ENCODE data around the gene CREBZF. TPM values are rescaled to one million over a fixed set of nuclear protein-coding genes. Genes with fewer than 3 reads are reported as not detected.

The CREBZF gene
- total RNA-seq, 1 donor from 2014 or later = 77.2 TPM

DNA sequence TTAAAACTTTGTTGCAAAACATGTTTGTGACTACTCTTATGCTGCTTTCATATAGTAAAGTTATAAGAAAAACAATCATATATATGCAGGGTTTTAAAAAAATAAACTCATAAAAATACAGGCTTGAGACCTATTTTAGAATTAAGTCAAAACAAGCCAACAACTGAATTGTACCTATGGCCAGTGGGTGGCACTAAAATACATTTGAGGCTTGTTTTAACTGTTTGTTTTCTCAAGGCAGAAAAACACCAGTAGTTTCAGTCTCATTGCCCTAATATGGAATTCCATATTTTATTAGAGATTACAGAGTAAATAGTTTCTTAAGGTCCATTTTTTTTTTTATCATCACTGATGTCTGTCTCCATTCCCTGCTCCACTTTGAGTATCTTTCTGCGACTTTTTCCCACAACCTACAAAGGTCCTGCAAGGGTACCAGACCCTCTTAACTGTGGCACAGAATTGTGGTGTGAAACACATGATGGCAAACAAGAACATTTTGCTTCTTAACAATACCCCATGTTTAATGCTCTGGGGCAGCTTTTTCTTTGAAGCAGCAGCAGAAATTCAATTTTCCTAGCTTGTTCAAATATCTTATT lies 29.6 kb upstream of the CREBZF start:
- Mint-ChIP-seq H3K36me3 (no peaks in the 10 kb centered on the region), H3K9me3 (no peaks in the 10 kb centered on the region), H3K4me3 (no peak overlapping the region), H3K27me3 (ENCODE audit: low read depth) (no peaks in the 10 kb centered on the region), H3K27ac (peak overlapping the region; percentile 68), H3K4me1 (peaks cover 9% of the 10 kb centered on the region)
- TF ChIP-seq CTCF (IDR thresholded peaks at IDR 0.05; ENCODE audit: unreplicated experiment) = no peak
- DNase-seq (ENCODE audit: low spot score in 2 of 2, unreplicated experiment in 2 of 2) = no peak

DNA sequence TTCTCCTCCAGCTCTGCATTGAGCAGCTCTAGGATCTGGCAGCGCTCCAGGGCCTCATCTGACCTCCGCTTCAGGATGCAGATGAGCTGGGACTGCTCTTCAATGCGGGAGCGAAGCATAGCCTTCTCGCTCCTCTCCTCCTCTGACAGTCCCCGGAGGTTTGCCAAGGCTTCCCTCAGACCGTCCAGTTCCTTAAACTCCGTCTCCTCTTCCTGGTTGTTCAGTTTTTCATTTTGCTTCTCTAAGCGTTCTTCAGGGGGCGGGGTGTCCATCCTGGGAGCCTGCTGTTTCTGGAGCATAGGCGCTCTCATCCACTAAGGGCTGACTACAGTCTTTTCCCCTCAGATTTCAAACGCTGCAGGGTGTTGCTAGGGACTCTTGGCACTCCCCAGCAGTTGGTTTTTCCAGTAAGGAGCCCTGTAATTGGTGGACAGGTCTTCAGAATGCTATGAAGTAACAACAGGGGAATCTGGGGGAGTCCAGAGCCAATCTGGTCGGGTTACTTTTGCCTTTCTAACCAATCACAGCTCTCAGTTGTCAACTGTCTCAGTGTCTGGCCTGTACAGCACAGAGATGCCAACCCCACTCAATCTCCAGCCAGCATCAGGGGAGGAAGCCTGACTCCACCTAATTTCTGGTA lies 21.0 kb upstream of the CREBZF start, which contains the start of gene CCDC89:
Gene CCDC89 (minus strand): TSS at position 376 of the 640 bp plus-strand sequence. CDS start 65 bp downstream, at position 311.
- Mint-ChIP-seq H3K36me3 (no peaks in the 10 kb centered on the region), H3K27ac (peak within 1 kb of the TSS; percentile 97), H3K4me1 (peaks cover 30% of the 10 kb centered on the region)

GRCh38 chr11:85685125-85685819 lies 20.3 kb upstream of the CREBZF start:
- Mint-ChIP-seq H3K4me1 (peaks cover 30% of the 10 kb centered on the region), H3K9me3 (no peaks in the 10 kb centered on the region), H3K27me3 (ENCODE audit: low read depth) (no peaks in the 10 kb centered on the region), H3K4me3 (peak overlapping the region; percentile 59), H3K36me3 (no peaks in the 10 kb centered on the region), H3K27ac (peak overlapping the region; percentile 97)
- no peak for DNase-seq (ENCODE audit: low spot score in 2 of 2, unreplicated experiment in 2 of 2)
- no peak for TF ChIP-seq CTCF (IDR thresholded peaks at IDR 0.05; ENCODE audit: unreplicated experiment)

More for the DNA sequence above, 21.0 kb upstream of the CREBZF start, which contains the start of gene CCDC89:
- Mint-ChIP-seq H3K4me3 (peak within 1 kb of the TSS; percentile 59), H3K27me3 (ENCODE audit: low read depth) (no peaks in the 10 kb centered on the region), H3K9me3 (no peaks in the 10 kb centered on the region)
- peak; percentile 43 to 64 for DNase-seq (ENCODE audit: low spot score in 2 of 2, unreplicated experiment in 2 of 2)
- TF ChIP-seq CTCF (IDR thresholded peaks at IDR 0.05; ENCODE audit: unreplicated experiment) = no peak

- TF ChIP-seq CTCF (IDR thresholded peaks at IDR 0.05; ENCODE audit: unreplicated experiment) = no peak
- no peak overlapping the region for H3K4me3 Mint-ChIP-seq
- no peaks in the 10 kb centered on the region for H3K9me3 Mint-ChIP-seq
- no peaks in the 10 kb centered on the region for H3K27me3 Mint-ChIP-seq (ENCODE audit: low read depth)
- H3K36me3 Mint-ChIP-seq = no peaks in the 10 kb centered on the region
- H3K4me1 Mint-ChIP-seq = peaks cover 24% of the 10 kb centered on the region
- no peak overlapping the region for H3K27ac Mint-ChIP-seq
- DNase-seq (ENCODE audit: low spot score in 2 of 2, unreplicated experiment in 2 of 2) = no peak
These were observed 17.7 kb upstream of the CREBZF start for GRCh38 chr11:85682330-85683305.

- Mint-ChIP-seq H3K27me3 (ENCODE audit: low read depth) (no peaks in the 10 kb centered on the region), H3K4me3 (no peak overlapping the region), H3K4me1 (peaks cover 12% of the 10 kb centered on the region), H3K36me3 (no peaks in the 10 kb centered on the region), H3K9me3 (no peaks in the 10 kb centered on the region), H3K27ac (no peak overlapping the region)
- no peak for TF ChIP-seq CTCF (IDR thresholded peaks at IDR 0.05; ENCODE audit: unreplicated experiment)
- no peak for DNase-seq (ENCODE audit: low spot score in 2 of 2, unreplicated experiment in 2 of 2)
These were observed 16.0 kb upstream of the CREBZF start for GRCh38 chr11:85680897-85681296.

All from mesothelial cell of epicardium (in vitro differentiated cells).